GM10266 (cell line): ENCODE measurements around the gene PLSCR1.

Experiments used
- DNase-seq: peaks from one replicate; pipeline ENCODE4 v3.0.0; 2012; ENCODE audit errors: extremely low spot score
- TF ChIP-seq, protein P1 (sequence below): IDR thresholded peaks from 2 replicates; pipeline ENCODE4 v1.5.1; 2012; ENCODE audit warnings: mild to moderate bottlenecking, low read depth; ENCODE audit not compliant: control insufficient read depth, insufficient read depth; ENCODE audit errors: missing control alignments

Gene PLSCR1

DNA sequence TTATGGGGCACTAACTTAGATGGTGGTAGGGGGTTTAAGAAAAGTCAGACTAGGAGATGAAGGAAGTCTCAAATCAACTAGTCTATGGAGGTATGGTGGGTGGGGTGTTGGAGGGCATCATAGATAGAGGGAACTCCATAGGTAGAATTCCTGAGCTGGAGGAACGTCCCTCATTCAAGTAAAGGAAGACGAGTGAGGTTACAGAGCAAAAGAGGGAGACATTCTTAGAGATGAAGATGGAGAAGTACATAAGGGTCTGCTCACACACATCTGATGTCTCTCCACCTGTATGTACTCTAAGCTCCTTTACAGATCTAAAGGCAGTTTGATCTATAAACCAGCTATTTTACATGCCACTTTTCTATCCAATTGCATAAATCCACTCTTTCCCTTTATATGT lies 1.4 kb downstream of the PLSCR1 start:
- no peak for DNase-seq
- TF ChIP-seq, protein P1, sequence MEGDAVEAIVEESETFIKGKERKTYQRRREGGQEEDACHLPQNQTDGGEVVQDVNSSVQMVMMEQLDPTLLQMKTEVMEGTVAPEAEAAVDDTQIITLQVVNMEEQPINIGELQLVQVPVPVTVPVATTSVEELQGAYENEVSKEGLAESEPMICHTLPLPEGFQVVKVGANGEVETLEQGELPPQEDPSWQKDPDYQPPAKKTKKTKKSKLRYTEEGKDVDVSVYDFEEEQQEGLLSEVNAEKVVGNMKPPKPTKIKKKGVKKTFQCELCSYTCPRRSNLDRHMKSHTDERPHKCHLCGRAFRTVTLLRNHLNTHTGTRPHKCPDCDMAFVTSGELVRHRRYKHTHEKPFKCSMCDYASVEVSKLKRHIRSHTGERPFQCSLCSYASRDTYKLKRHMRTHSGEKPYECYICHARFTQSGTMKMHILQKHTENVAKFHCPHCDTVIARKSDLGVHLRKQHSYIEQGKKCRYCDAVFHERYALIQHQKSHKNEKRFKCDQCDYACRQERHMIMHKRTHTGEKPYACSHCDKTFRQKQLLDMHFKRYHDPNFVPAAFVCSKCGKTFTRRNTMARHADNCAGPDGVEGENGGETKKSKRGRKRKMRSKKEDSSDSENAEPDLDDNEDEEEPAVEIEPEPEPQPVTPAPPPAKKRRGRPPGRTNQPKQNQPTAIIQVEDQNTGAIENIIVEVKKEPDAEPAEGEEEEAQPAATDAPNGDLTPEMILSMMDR, result no peak

DNA sequence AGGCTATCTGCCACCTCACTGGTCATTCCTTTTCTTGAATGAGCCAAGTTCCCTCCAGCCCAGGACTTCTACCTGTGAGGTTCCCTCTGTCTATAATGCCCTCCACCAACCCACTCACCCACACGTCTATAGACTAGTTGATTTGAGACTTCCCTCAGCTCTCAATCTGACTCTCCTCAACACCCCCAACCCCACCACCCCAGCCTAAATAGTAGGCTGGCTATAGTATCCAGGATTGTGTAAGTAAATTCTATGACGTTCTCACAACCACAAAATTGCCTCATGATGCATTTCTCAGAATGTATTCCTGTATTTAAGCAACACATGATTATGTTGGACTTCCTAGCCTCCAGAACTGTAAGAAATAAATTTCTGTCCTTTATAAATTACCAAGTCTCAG lies 2.2 kb downstream of the PLSCR1 start:
- no peak for DNase-seq
- TF ChIP-seq, protein P1, result no peak

DNA sequence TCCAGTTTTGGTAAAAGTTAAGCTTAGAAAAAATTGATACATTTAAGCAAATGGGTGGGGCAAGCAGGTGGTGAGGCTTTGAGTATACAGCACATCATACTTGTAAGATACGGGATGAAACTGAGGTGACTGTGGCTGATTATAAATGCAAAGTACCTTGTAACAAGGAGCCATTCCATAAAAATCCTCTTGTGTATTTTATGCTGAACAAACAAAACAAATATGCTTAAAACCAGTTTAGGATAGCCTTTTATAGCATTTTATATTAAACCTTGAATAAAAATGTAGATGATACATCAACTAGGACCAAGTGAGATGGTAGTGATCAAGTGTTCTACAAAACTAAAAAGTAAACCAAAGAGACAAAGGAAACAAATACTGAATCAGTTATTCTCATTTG lies 3.4 kb downstream of the PLSCR1 start:
- no peak for DNase-seq

DNA sequence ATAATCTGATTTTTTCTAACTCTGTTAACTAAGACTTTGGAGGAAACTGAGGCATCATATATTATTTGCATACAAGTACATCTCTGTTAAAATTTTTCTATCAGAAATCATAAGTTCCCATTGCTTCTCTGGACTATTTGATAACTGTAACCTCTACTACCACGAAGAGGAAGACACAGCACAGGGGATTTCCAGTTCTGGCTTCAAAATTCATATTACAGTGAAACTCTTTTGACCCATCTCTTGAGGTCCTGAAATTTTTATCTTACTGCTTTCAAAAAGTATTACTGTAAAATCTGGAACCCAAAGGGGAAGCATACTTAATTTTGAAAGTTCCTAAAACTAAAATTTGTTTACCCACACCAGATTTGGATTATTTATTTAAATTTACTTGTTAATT lies 4.2 kb downstream of the PLSCR1 start:
- DNase-seq, result no peak

More for the DNA sequence above, 3.4 kb downstream of the PLSCR1 start:
- TF ChIP-seq, protein P1, result no peak

DNA sequence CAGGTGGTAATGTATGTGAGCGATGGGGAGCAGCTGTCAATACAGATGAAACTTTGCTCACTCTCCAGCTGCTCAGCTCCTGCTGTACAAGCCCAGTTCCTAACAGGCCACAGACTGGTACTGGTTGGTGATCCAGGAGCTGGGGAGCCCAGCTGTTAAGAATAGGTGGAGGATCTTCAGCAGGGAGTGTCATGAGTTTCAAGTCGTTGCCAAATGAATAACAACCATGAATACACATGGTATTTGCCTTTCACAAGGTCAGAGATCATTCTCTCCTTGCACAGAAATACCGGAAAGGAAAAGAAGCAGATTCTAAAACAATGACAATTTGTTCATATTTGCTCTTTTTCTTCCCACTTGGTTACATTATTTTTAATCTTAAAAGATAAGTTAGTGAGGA lies 5.1 kb downstream of the PLSCR1 start:
- no peak for DNase-seq
- TF ChIP-seq, protein P1, result no peak

More for the DNA sequence above, 4.2 kb downstream of the PLSCR1 start:
- TF ChIP-seq, protein P1, result no peak

DNA sequence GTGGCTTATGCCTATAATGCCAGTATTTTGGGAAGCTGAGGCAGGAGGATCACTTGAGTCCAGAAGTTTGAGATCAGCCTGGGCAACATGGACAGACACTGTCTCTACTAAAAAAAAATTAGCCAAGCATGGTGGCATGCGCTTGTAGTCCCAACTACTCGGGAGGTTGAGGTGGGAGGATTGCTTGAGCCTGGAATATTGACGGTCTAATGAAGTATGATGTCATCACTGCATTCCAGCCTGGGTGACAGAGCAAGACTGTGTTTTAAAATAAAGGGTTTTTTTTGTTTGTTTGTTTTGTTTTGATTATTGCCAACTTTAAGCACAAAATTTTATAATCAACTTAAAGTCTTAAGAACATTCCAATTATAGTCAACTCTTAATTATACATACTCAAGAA lies 6.8 kb downstream of the PLSCR1 start:
- TF ChIP-seq, protein P1, result no peak
- DNase-seq, result no peak

DNA sequence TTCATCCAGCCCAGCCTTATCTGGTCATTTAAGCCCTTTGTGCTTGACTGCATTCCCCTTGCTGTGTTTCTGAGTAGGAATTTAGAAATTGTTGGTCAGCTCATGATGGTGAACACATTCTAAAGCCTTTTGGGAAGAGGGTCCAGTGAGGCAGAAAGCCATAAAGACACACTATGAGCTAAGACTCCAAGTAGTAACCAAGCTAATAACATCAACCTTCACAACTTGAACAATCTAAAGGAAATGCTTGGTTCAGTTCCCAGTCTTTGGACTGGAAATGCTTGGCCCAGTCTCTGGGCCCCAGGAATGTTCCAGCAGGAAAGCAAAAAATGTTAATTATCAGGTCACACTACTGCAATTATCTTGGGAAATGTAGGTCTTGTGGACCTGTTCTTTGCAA lies 7.7 kb downstream of the PLSCR1 start:
- TF ChIP-seq, protein P1, result no peak
- DNase-seq, result no peak
